IPS DF 6.9 (cell line): ENCODE results near the gene ASCL1.

Experiments used
- DNase-seq: peaks from one replicate; pipeline ENCODE4 v3.0.0-alpha.2; 2013; ENCODE audit warnings: low read depth, low spot score
- H3K27ac ChIP-seq: one replicate; pipeline ENCODE4 v1.5.1; 2013; ENCODE audit warnings: low read length, control low read depth
- H3K27me3 ChIP-seq: 2 replicates; pipeline ENCODE4 v1.6.1; 2013; ENCODE audit warnings: mild to moderate bottlenecking, low read length; ENCODE audit not compliant: control insufficient read depth, insufficient read depth
- H3K36me3 ChIP-seq: 2 replicates; pipeline ENCODE4 v1.6.1; 2013; ENCODE audit warnings: low read length; ENCODE audit not compliant: control insufficient read depth, insufficient read depth
- H3K4me1 ChIP-seq: 2 replicates; pipeline ENCODE4 v1.6.1; 2013; ENCODE audit warnings: low read length; ENCODE audit not compliant: control insufficient read depth, insufficient read depth
- H3K4me3 ChIP-seq: 2 replicates; pipeline ENCODE4 v1.5.1; 2013; ENCODE audit warnings: mild to moderate bottlenecking, low read length
- H3K9me3 ChIP-seq: 2 replicates; pipeline ENCODE4 v1.6.1; 2013; ENCODE audit warnings: low read length, inconsistent platforms; ENCODE audit not compliant: control insufficient read depth, insufficient read depth
- WGBS: extraction: QIAGEN DNeasy Blood & Tissue Kit; methylation state at CpG from one replicate; pipeline ENCODE4 v1.1.7; 2013; ENCODE audit warnings: mixed read lengths, missing lambda C conversion rate; ENCODE audit not compliant: insufficient read length, insufficient coverage; 5-methylcytosine and 5-hydroxymethylcytosine counted together

Gene ASCL1

DNA sequence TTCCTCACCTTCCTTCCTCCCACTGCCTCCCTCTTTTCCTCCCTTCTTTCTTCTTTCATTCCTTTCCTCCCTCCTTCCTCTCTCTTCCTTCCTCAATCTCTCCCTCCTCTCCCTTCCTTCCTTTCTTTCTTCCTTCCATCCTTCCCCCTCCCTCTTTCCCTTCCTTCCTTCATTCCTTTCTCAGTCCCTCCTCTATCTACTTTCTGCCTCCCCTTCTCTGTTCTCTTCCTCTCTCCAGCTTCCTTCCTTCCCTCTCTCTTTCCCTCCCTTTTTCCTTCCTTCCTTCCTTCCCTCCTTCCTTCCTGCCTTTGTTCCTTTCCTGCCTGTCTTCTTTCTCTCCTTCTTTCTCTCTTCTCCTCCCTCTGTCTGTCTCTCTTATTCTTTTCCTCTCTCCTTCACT, 16.1 kb downstream of the ASCL1 start:
- Histone ChIP-seq H3K4me1 (no peaks in the 10 kb centered on the region), H3K4me3 (no peak overlapping the region), H3K27me3 (no peaks in the 10 kb centered on the region), H3K9me3 (no peaks in the 10 kb centered on the region), H3K27ac (no peak overlapping the region), H3K36me3 (no peaks in the 10 kb centered on the region)
- no peak for DNase-seq

DNA sequence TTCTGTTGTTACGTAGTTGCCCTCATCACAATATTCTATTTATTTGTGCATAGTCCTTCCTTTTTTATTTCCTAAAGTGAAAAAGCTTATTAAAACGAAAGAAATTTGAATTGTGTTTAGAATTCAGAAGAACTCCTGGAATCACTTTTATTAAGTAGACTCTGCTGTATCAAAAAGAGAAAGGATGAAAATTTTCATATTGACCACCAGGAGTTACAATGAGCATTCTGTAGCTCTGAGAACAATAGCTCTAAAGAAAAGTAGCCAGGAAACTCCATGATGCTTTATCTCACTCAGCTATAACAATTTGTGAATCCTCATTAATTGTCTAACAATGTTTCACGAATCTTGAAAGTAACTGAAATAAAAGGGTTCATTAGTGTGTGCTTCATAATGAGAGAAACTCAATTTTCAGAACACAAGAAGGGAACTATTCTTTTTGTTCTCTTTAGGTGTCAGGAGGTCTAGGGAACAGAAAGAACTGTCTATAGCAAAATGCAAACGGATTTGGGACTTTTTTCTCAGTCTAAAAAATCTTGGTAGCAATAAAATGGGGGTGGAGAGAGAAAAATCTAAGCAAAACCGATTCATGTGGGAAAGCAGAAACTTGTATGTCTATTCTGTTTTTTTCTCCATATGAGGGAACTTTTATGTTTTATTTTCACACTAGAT, 19.3 kb downstream of the ASCL1 start:
- Histone ChIP-seq H3K4me3 (no peak overlapping the region), H3K36me3 (no peaks in the 10 kb centered on the region), H3K9me3 (no peaks in the 10 kb centered on the region), H3K4me1 (no peaks in the 10 kb centered on the region), H3K27me3 (no peaks in the 10 kb centered on the region), H3K27ac (no peak overlapping the region)
- no peak for DNase-seq
- WGBS = no CpG with 5 or more reads among the region's 5 CpGs

- WGBS = no CpG with 5 or more reads among the region's 16 CpGs
- H3K27ac ChIP-seq = no peak overlapping the region
- no peak for DNase-seq
Observed at GRCh38 chr12:102977945-102978706, 20.7 kb downstream of the ASCL1 start.

DNA sequence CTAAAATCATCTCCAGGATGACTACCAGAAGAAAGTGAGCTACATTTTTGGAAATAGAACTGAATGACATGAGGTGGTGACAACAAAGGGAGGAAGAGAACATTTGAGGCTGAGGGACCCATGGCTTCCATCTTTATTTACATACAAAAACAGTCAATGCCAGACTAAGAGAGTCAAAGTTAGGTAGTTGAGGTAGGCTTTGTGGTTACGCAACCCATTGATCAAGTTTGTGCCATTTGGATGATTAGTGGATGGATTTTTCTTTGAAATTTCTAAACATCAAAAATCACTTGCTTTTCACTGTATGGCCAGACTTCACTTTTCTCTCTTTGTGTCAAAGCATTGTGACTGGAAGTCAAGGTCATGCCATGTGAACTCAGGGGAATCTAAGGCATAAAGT, 22.9 kb downstream of the ASCL1 start:
- no peak overlapping the region for H3K4me3 ChIP-seq
- H3K9me3 ChIP-seq = no peaks in the 10 kb centered on the region
- DNase-seq = no peak
- no peak overlapping the region for H3K27ac ChIP-seq
- no peaks in the 10 kb centered on the region for H3K36me3 ChIP-seq
- H3K4me1 ChIP-seq = no peaks in the 10 kb centered on the region
- H3K27me3 ChIP-seq = no peaks in the 10 kb centered on the region
- no CpG with 5 or more reads among the region's 1 CpG for WGBS

More at GRCh38 chr12:102977945-102978706, 20.7 kb downstream of the ASCL1 start:
- no peaks in the 10 kb centered on the region for H3K9me3 ChIP-seq
- no peak overlapping the region for H3K4me3 ChIP-seq
- H3K4me1 ChIP-seq = no peaks in the 10 kb centered on the region
- H3K36me3 ChIP-seq = no peaks in the 10 kb centered on the region
- H3K27me3 ChIP-seq = no peaks in the 10 kb centered on the region

DNA sequence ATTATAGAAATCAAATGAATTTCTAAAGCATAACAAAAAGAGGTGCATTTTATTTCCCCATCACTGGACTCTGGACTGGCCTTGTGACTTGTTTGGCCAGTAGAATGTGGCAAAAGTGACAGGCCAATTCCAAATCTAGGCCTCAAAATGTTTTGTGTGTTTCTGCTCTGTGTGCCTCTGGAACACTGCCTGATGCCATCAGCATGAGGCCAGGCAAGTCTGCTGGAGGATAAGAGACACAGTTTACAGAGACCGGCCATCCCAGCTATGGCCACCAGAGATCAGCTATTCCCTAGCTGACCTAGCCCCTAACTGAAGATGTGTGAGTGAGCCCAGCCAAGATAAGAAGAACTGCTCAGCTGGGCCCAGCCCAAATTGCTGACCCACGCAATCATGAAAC, 32.9 kb downstream of the ASCL1 start:
- DNase-seq = no peak
- no peak overlapping the region for H3K4me3 ChIP-seq
- H3K9me3 ChIP-seq = no peaks in the 10 kb centered on the region
- no peaks in the 10 kb centered on the region for H3K4me1 ChIP-seq
- WGBS = no CpG with 5 or more reads among the region's 2 CpGs
- no peaks in the 10 kb centered on the region for H3K27me3 ChIP-seq
- no peak overlapping the region for H3K27ac ChIP-seq
- no peaks in the 10 kb centered on the region for H3K36me3 ChIP-seq

DNA sequence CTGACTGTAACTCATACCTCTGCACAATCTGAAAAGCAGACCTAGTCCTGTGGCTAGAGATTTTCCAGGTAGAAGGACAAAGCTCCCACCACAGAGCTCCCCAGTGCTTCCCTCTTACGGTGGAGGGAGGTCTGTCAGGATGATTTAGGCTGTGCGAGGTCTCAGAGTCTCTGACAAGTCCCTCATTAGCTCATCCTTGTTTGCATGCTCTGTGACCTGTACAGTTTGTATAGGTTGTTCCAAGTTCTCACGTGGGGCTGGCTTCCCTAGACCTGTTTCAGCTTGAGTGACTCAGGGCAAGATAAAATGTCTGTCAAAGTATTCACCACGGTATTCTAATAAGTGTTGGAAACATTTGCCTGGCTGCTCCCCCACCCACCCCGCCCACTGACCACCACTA, 34.8 kb downstream of the ASCL1 start:
- DNase-seq = no peak
- H3K4me1 ChIP-seq = no peaks in the 10 kb centered on the region
- no peaks in the 10 kb centered on the region for H3K27me3 ChIP-seq
- no peaks in the 10 kb centered on the region for H3K9me3 ChIP-seq
- no peak overlapping the region for H3K27ac ChIP-seq
- WGBS = no CpG with 5 or more reads among the region's 5 CpGs
- no peaks in the 10 kb centered on the region for H3K36me3 ChIP-seq
- no peak overlapping the region for H3K4me3 ChIP-seq

DNA sequence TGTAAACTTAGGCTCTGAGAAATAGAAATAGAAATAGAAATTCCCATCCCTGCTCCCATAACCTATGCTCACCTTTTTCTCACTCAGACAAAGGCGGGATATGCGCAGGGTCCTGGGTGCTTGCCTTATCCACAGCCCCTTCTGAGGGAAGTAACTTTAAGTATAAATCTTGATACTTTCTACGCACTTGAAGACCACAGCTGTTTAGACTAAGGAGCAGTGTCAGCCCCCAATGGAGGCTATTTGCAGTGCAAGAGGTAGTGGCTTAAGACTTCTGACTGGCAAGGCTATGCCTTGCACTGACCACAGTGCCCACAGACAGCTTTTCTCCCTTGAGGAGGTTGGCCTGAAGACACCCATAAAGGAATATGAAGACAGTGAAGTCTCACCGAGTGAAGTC, 35.2 kb downstream of the ASCL1 start:
- Histone ChIP-seq H3K4me1 (no peaks in the 10 kb centered on the region), H3K9me3 (no peaks in the 10 kb centered on the region), H3K4me3 (no peak overlapping the region), H3K36me3 (no peaks in the 10 kb centered on the region), H3K27ac (no peak overlapping the region), H3K27me3 (no peaks in the 10 kb centered on the region)
- DNase-seq = no peak
- no CpG with 5 or more reads among the region's 4 CpGs for WGBS

DNA sequence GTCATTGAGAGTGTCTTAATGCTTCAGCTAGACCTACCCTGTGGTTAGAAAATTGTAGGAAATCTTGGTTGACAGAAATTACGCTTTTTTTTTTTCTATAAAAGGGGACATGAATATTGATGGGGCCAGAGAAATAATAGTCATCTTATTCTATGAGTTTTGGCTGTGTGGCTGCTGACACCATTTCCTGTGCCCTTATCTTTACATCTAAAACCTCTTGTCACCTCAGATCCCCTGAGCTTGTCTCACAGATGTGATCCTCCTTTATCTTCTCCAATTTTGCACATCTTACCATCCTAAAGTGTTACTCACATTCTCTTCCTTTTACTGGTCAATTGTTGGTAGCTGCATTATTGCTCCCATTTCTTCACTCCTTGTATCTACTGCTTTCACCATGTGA, 36.1 kb downstream of the ASCL1 start:
- Histone ChIP-seq H3K27me3 (no peaks in the 10 kb centered on the region), H3K9me3 (no peaks in the 10 kb centered on the region), H3K4me3 (no peak overlapping the region), H3K27ac (no peak overlapping the region), H3K4me1 (no peaks in the 10 kb centered on the region), H3K36me3 (no peaks in the 10 kb centered on the region)
- no peak for DNase-seq
- no CpG with 5 or more reads among the region's 1 CpG for WGBS

DNA sequence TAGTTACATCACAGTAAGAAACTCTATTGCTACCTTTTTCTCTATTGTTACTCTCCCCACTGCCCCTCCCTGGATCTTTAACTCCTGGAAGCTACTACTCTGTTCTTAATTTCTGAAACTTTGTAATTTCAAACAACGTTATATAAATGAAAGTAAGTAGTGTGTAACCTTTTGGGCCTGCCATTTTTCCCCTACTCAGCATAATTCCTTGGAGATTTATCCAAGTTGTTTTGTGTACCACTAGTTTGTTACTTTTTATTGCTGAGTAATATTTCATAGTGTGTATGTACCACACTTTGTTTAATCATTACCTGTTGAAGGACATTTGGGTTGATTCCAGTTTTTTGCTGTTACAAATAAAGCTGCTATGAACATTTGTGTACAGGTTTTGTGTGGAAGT, 37.9 kb downstream of the ASCL1 start:
- Histone ChIP-seq H3K27me3 (no peaks in the 10 kb centered on the region), H3K4me1 (no peaks in the 10 kb centered on the region), H3K27ac (no peak overlapping the region), H3K36me3 (no peaks in the 10 kb centered on the region), H3K4me3 (no peak overlapping the region), H3K9me3 (no peaks in the 10 kb centered on the region)
- WGBS = no CpG with 5 or more reads among the region's 1 CpG
- no peak for DNase-seq
